Subcutaneous abdominal adipose tissue (tissue), 5 donors: ENCODE measurements around the gene HSPH1.

Source experiments
- H3K27ac ChIP-seq: one replicate; pipeline ENCODE4 v1.7.0; 2013; ENCODE audit warnings: low read depth, mild to moderate bottlenecking, inconsistent platforms, low read length, moderate library complexity
- H3K27me3 ChIP-seq, 5 donors: one replicate each; pipeline ENCODE4 v1.7.0; 2013; ENCODE audit warnings: low read length in 5 of 5, inconsistent platforms in 1 of 5; ENCODE audit not compliant: control insufficient read depth in 5 of 5, insufficient read depth in 4 of 5
- H3K36me3 ChIP-seq, 5 donors: one replicate each; pipeline ENCODE4 v1.7.0; 2013; ENCODE audit warnings: low read length in 5 of 5; ENCODE audit not compliant: control insufficient read depth in 5 of 5, insufficient read depth in 5 of 5
- H3K4me1 ChIP-seq, 5 donors: one replicate each; pipeline ENCODE4 v1.7.0; 2013; ENCODE audit warnings: low read length in 5 of 5, mild to moderate bottlenecking in 3 of 5, moderate library complexity in 1 of 5; ENCODE audit not compliant: control insufficient read depth in 5 of 5, insufficient read depth in 5 of 5
- H3K4me3 ChIP-seq, 5 donors: one replicate each; pipeline ENCODE4 v1.7.0; 2013; ENCODE audit warnings: low read length in 5 of 5, low read depth in 1 of 5
- H3K9ac ChIP-seq, 5 donors: one replicate each; pipeline ENCODE4 v1.7.0; 2013; ENCODE audit warnings: low read length in 5 of 5, mild to moderate bottlenecking in 4 of 5, moderate library complexity in 3 of 5
- H3K9me3 ChIP-seq, 5 donors: one replicate each; pipeline ENCODE4 v1.7.0; 2013; ENCODE audit warnings: low read length in 5 of 5; ENCODE audit not compliant: control insufficient read depth in 5 of 5
- donor health status: healthy.
- donor health status: healthy.
- donor health status: healthy.
- donor health status: healthy.
- donor health status: healthy.

HSPH1 gene

DNA sequence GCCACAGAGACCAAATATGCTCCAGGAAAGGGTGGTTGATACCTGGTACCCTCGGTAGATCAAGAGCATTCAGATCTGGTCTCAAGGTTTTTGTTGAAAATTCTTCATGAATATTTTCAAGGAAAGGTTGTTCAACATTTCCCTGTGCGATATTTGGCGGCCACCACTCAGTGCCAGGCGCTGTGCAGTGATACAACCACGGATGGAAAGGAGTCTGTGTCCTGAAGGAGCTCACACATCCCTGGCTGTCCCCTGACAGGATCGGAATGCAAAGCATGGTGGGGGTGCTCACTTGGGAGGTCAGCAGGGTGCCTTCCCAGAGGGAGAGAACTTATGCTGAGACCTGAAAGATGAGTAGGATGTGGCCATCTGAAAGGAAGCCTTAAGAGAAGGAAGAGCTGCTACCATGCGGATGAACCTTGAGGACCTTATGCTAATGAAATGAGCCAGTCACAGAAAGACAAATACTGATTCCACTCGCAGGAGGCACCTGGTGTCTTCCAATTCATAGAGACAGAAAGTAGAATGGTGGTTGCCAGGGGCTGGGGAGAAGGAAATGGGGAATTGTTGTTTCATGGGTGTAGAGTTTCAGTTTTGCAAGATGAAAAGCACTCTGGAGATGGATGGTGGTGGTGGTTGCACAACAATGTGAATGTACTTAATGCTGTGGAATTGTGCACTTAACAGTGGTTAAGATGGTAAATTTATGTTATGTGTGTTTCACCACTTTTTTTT is 41.6 kb downstream of the HSPH1 start:
- Histone ChIP-seq H3K9ac (no peak overlapping the region), H3K27ac (no peak overlapping the region), H3K4me1 (no peaks in the 10 kb centered on the region), H3K36me3 (no peaks in the 10 kb centered on the region), H3K27me3 (peaks cover 9 to 56% (median 31%) of the 10 kb centered on the region in 5 donors), H3K9me3 (no peaks in the 10 kb centered on the region), H3K4me3 (no peak overlapping the region)

- Histone ChIP-seq H3K27me3 (peaks cover 10 to 56% (median 31%) of the 10 kb centered on the region in 5 donors), H3K9ac (no peak overlapping the region), H3K9me3 (no peaks in the 10 kb centered on the region), H3K4me3 (no peak overlapping the region), H3K36me3 (no peaks in the 10 kb centered on the region), H3K27ac (no peak overlapping the region), H3K4me1 (no peaks in the 10 kb centered on the region)
Observed at GRCh38 chr13:31119526-31119925, 42.2 kb downstream of the HSPH1 start.

- Histone ChIP-seq H3K36me3 (no peaks in the 10 kb centered on the region), H3K27ac (no peak overlapping the region), H3K4me1 (no peaks in the 10 kb centered on the region), H3K9me3 (no peaks in the 10 kb centered on the region), H3K4me3 (no peak overlapping the region), H3K9ac (no peak overlapping the region), H3K27me3 (peaks cover 16 to 68% (median 42%) of the 10 kb centered on the region in 5 donors)
Observed at GRCh38 chr13:31116224-31116623, 45.5 kb downstream of the HSPH1 start.

DNA sequence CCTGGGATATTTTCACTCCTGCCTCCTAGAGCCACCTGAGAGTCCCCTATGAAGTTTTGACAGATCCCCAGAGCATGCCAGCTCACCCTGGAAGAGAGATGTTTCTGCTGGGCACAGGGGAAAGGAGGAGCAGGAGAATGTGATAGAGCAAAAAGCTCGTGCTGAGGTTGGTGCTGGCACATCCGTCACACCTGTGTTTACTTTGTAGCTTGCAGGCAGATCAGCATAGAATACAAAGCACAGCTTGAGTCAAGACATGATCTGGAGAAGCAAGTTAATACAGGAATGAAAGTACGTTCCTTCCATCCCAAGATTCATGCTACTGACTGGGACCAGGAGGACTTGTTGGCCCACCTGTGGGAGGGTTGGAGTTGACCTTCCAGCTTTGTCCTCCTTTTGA is 46.1 kb downstream of the HSPH1 start:
- no peaks in the 10 kb centered on the region for H3K36me3 ChIP-seq
- no peak overlapping the region for H3K27ac ChIP-seq
- H3K27me3 ChIP-seq, result peaks cover 16 to 65% (median 42%) of the 10 kb centered on the region in 5 donors
- H3K9ac ChIP-seq, result no peak overlapping the region
- H3K9me3 ChIP-seq, result no peaks in the 10 kb centered on the region
- peaks cover 0 to 4% (median 0%) of the 10 kb centered on the region in 5 donors for H3K4me1 ChIP-seq
- no peak overlapping the region for H3K4me3 ChIP-seq

DNA sequence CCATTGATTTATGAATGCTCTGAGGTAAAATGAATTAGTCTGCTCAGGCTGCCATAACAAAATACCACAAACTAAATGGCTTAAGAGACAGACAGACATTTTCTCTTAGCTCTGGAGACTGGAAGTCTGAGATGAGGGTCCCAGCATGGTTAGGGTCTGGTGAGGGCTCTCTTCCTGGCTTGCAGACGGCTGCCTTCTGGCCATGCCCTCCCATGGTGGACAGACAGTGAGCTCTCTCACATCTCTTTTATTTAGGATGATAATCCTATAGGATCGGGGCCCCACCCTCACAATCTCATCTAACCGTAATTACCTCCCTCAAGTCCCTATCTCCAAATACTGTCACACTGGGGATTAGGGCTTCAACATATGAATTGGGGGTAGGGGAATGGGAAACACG is 47.1 kb downstream of the HSPH1 start:
- H3K27ac ChIP-seq, result no peak overlapping the region
- H3K9me3 ChIP-seq, result no peaks in the 10 kb centered on the region
- peaks cover 0 to 8% (median 0%) of the 10 kb centered on the region in 5 donors for H3K4me1 ChIP-seq
- no peaks in the 10 kb centered on the region for H3K36me3 ChIP-seq
- peaks cover 16 to 61% (median 37%) of the 10 kb centered on the region in 5 donors for H3K27me3 ChIP-seq
- H3K9ac ChIP-seq, result no peak overlapping the region
- H3K4me3 ChIP-seq, result no peak overlapping the region

- Histone ChIP-seq H3K27me3 (peaks cover 21 to 51% (median 25%) of the 10 kb centered on the region in 5 donors), H3K4me1 (peaks cover 0 to 8% (median 0%) of the 10 kb centered on the region in 5 donors), H3K27ac (no peak overlapping the region), H3K9me3 (no peaks in the 10 kb centered on the region), H3K36me3 (no peaks in the 10 kb centered on the region), H3K4me3 (no peak overlapping the region), H3K9ac (no peak overlapping the region)
Observed at GRCh38 chr13:31111136-31111535, 50.6 kb downstream of the HSPH1 start.

DNA sequence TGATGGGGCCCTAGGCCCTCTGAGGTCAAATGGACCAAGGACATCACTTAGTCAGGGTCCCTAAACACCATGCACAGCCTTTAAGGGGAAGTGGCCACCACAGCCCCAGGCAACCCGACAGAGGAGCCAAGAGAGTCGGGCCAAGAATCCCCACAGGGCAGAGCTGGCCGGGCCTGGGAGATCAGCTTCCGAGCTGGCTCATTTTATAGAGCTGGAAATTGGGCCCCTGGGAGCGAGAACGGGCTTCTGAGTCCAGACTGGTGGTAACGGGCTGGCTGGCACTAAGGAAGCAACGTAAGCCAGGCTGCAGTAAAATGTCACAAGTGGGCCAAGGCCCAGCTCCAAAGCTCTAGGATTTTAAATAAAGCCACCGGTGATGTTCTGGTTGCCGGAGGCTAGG is 51.1 kb downstream of the HSPH1 start:
- H3K27ac ChIP-seq, result no peak overlapping the region
- H3K9me3 ChIP-seq, result no peaks in the 10 kb centered on the region
- H3K9ac ChIP-seq, result no peak overlapping the region
- H3K4me3 ChIP-seq, result no peak overlapping the region
- H3K36me3 ChIP-seq, result no peaks in the 10 kb centered on the region
- peaks cover 17 to 47% (median 24%) of the 10 kb centered on the region in 5 donors for H3K27me3 ChIP-seq
- peaks cover 0 to 8% (median 0%) of the 10 kb centered on the region in 5 donors for H3K4me1 ChIP-seq

GRCh38 chr13:31110169-31110568 is 51.5 kb downstream of the HSPH1 start:
- H3K9me3 ChIP-seq, result no peaks in the 10 kb centered on the region
- no peaks in the 10 kb centered on the region for H3K36me3 ChIP-seq
- peaks cover 0 to 8% (median 0%) of the 10 kb centered on the region in 5 donors for H3K4me1 ChIP-seq
- no peak overlapping the region for H3K9ac ChIP-seq
- H3K4me3 ChIP-seq, result no peak overlapping the region
- no peak overlapping the region for H3K27ac ChIP-seq
- peaks cover 17 to 43% (median 20%) of the 10 kb centered on the region in 5 donors for H3K27me3 ChIP-seq

- peaks cover 0 to 8% (median 0%) of the 10 kb centered on the region in 5 donors for H3K4me1 ChIP-seq
- H3K36me3 ChIP-seq, result no peaks in the 10 kb centered on the region
- H3K9me3 ChIP-seq, result no peaks in the 10 kb centered on the region
- H3K27me3 ChIP-seq, result peaks cover 16 to 28% (median 21%) of the 10 kb centered on the region in 5 donors
- H3K4me3 ChIP-seq, result no peak overlapping the region
- no peak overlapping the region for H3K27ac ChIP-seq
- H3K9ac ChIP-seq, result no peak overlapping the region
Observed at GRCh38 chr13:31107109-31107508, 54.6 kb downstream of the HSPH1 start.

- peaks cover 15 to 40% (median 25%) of the 10 kb centered on the region in 5 donors for H3K27me3 ChIP-seq
- H3K4me1 ChIP-seq, result peaks cover 0 to 6% (median 0%) of the 10 kb centered on the region in 5 donors
- no peaks in the 10 kb centered on the region for H3K9me3 ChIP-seq
- H3K4me3 ChIP-seq, result no peak overlapping the region
- no peaks in the 10 kb centered on the region for H3K36me3 ChIP-seq
- H3K9ac ChIP-seq, result no peak overlapping the region
- no peak overlapping the region for H3K27ac ChIP-seq
Observed at GRCh38 chr13:31105856-31106255, 55.8 kb downstream of the HSPH1 start.
